Testis (tissue), 2 donors: ENCODE measurements around the gene SOBP.

Experiments used
- POLR2A ChIP-seq: fragments of 450-650 bp; IDR thresholded peaks from one replicate; pipeline ENCODE4 v1.6.1; 2017; ENCODE audit warnings: antibody characterized with exemption, mild to moderate bottlenecking, moderate library complexity
- TF ChIP-seq, protein P1 (sequence below), 3 experiments: fragments of 450-650 bp in 2 of 3; fragments of 200-600 bp in 1 of 3; sonication (generic) in 1 of 3; IDR thresholded peaks; one replicate each; pipeline ENCODE4 v1.5.1; 2016 to 2019; ENCODE audit warnings: antibody characterized with exemption in 3 of 3, mild to moderate bottlenecking in 2 of 3, moderate library complexity in 1 of 3

DNA sequence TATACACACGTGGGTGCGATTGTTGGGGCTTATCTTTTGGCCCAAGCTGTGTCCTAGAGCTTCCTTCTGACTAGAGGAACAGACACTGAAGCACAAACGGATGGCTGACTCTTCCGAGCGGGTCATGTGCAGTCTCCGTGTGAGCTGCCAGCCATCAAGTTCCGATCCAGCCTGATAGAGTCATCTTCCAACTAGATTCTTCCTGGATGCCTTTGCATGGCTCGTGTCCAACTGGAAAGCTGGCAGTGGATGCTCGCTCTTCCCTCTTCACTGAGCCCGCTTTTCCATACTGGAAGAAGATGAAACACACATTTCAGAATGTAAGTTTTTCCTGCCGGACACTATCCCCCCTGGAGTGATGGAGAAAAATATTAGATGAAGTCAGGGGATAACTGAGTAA, 186.1 kb downstream of the SOBP start:
- no peak for TF ChIP-seq POLR2A
- TF ChIP-seq, protein P1, sequence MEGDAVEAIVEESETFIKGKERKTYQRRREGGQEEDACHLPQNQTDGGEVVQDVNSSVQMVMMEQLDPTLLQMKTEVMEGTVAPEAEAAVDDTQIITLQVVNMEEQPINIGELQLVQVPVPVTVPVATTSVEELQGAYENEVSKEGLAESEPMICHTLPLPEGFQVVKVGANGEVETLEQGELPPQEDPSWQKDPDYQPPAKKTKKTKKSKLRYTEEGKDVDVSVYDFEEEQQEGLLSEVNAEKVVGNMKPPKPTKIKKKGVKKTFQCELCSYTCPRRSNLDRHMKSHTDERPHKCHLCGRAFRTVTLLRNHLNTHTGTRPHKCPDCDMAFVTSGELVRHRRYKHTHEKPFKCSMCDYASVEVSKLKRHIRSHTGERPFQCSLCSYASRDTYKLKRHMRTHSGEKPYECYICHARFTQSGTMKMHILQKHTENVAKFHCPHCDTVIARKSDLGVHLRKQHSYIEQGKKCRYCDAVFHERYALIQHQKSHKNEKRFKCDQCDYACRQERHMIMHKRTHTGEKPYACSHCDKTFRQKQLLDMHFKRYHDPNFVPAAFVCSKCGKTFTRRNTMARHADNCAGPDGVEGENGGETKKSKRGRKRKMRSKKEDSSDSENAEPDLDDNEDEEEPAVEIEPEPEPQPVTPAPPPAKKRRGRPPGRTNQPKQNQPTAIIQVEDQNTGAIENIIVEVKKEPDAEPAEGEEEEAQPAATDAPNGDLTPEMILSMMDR (IDR thresholded peaks at IDR 0.05) = no peak
